GM21515 (cell line): ENCODE measurements around the gene GPI.
A peak's percentile ranks its signal among the peaks of the same experiment; 100 is the strongest.

Experiments used
- ATAC-seq: cut with Tn5 transposase; IDR thresholded peaks from one replicate; pipeline ENCODE4 v1.9.1; 2021; ENCODE audit not compliant: unreplicated experiment

Gene GPI

DNA sequence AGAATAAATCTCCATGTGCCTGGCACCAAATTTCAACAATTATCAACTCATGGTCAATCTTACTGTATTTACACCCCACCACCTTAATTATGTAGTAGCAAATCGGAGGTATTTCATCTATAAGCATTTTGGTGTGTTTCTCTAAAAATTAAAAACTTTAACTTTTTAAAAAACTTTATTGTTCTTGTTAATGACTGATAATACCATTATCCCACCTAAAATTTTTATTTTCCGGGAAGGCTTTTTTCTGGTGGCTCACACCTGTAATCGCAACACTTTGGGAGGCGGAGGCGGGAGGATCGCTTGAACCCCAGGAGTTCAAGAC, 38.8 kb downstream of the GPI start:
- ATAC-seq = peak; percentile 13

DNA sequence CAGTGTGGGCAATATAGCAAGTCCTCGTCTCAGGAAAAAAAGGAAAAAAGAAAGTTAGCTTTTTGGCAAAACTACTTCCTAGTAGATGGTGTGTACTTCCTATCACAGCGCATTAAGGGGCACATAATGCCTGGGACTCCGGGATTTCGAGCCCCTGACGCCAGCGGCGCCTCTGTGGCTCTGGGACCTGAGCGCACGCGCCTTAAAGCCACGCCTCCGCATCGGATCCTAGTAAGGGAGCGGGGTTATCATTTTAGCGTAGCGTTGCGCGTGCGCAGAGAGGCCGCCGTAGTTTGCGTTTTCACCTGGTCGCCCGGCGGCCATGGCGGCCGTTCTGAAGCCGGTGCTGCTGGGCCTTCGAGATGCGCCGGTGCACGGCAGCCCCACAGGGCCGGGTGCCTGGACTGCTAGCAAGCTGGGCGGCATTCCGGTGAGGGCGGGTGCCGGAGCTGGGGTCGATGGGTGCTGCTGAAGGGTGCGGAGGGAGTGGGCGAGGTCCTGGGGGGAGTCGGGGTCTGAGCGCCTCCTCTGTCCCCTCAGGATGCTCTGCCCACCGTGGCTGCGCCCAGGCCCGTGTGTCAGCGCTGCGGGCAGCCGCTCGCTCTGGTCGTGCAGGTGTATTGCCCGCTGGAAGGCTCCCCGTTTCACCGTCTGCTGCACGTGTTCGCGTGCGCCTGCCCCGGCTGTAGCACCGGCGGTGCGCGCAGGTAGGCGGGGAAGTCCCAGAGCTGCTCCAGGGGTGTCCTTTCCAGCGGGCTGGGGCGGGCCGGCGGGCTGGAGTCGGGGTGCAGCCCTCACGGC, 39.3 kb downstream of the GPI start, which contains the start of gene PDCD2L:
TSS of gene PDCD2L (plus strand) at position 291 of the 801 bp plus-strand sequence. CDS start at position 323, 32 bp downstream.
- peak; percentile 75 for ATAC-seq

DNA sequence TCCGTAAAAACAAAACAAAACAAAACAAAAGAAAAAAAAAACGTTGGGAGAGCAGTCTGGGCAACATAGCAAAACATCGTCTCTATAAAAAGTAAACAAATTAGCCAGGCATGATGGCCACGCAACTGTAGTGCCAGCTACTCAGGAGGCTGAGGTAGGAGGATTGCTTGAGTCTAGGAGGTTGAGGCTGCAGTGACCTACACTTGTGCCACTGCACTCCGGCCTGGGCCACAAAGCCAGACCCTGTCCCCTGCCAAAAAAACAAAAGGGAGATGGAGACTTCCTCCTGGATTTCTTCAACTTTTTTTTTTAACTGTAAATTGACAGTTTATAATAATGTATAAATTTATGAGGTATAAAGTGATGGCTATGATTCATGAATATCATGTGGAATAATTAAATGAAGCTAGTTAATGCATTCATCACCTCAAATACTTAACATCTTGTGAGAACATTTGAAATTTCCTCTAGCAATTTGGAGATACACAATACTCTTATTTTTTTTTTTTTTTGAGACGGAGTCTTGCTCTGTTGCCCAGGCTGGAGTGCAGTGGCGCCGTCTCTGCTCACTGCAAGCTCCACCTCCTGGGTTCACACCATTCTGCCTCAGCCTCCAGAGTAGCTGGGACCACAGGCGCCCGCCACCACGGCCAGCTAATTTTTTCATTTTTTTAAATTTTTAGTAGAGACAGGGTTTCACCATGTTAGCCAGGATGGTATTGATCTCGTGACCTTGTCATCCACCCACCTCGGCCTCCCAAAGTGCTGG, 41.1 kb downstream of the GPI start:
- no peak for ATAC-seq

DNA sequence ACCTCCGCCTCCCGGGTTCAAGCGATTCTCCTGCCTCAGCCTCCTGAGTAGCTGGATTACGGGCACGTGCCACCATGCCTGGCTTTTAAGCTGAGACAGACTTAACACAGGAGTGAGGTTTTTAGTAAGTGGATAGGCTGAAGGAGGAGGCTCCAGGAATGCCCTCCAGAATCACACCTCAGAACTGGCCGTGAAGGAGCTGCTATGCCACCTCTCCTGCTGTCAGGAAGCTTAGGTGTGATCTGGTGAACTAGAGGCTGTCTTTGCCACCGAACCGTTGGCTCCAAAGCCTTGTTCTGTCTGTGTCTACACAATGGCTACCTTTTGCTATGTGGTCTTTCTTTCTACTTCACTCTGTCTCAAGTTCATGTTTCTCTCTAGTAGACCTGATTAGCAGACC, 43.4 kb downstream of the GPI start:
- no peak for ATAC-seq

DNA sequence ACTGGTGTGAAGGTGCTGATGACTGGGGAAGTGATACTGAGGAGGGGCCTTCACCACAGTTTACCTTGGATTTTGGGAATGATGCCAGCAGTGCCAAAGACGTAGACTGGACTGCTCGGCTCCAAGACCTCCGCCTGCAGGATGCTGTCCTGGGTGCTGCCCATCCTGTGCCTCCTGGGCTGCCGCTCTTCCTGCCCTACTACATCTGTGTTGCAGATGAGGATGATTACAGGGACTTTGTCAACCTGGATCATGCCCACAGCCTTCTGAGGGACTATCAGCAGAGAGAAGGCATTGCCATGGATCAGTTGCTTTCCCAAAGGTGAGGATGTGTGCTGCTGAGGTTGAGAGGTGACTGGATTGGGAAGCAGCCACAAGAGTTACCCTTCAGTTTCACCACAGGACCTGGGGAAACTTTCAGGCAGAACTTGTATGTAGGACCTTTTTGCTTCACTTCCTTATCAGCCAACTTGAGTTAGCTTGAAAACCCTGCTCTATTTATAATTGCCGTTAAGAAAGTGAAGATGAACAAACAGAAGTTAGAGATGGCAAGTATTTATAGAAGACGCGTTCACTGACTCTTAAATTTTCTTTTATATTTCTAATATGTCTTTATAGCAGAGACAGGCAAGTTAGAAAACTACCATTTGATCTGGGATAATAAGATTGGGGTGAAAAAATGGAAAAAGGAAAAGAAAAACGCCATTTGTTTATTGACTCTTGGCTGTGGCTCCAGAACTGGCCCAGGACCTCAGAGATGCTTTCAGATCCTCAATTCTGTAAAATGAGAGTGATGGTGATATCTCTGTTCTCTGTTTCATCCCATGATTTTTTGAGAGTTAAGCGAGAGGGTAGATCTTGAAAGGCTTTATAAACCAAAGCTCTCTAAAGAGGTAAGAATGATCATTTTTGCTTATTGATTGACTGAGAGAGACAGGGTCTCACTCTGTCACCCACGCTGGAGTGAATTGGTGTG, 44.5 kb downstream of the GPI start:
- ATAC-seq = peak; percentile 53

DNA sequence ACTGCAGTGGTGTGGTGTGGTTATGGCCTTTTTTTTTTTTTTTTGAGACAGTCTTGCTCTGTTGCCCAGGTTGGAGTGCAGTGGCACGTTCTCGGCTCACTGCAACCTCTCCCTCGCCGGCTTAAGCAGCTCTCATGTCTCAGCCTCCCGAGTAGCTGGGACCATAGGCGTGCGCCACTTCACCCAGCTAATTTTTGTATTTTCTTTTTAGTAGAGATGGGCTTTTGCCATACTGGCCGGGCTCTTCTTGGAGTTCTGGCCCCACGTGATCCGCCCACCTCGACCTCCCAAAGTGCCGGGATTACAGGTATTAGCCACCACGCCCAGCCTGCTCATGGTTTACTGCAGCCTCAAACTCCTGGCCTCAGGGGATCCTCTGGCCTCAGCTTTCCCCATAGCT, 46.2 kb downstream of the GPI start:
- ATAC-seq = no peak

DNA sequence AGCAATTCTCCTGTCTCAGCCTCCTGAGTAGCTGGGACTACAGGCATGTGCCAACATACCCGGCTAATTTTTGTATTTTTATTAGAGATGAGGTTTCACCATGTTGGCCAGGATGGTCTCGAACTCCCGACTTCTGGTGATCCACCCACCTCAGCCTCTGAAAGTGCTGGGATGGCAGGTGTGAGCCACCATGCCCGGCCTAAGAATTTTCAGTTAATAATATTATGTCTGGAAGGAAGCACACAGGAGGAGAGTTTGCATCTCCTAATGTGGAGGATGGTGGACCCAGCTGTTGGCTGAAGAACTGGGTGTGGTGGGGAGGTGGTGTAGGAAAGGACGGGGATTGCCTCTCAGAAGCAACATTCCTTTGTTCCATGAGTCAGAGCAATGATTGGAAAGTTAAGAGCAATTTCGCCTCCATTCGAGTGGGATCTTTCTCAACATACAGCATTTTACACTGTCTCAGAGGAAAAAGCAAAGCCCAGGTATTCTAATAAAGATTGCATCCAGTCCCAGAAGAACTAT, 51.1 kb downstream of the GPI start:
- no peak for ATAC-seq

DNA sequence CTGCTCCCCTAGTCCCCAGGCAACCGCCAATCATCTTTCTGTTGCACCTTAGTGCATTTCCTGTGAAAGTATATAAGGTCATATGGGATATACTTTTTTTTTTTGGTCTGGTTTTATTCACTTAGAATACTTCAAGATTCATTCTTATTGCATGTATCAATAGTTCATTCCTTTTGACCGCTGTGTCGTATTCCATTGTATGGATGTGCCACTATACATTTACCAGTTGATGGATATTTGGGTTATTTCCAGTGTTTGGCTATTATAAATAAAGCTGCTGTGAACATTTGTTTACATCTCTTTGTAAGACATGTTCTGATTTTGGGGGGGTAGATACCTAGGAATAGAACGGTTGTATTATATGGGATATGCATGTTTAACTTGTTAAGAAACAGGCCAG, 53.3 kb downstream of the GPI start:
- no peak for ATAC-seq

DNA sequence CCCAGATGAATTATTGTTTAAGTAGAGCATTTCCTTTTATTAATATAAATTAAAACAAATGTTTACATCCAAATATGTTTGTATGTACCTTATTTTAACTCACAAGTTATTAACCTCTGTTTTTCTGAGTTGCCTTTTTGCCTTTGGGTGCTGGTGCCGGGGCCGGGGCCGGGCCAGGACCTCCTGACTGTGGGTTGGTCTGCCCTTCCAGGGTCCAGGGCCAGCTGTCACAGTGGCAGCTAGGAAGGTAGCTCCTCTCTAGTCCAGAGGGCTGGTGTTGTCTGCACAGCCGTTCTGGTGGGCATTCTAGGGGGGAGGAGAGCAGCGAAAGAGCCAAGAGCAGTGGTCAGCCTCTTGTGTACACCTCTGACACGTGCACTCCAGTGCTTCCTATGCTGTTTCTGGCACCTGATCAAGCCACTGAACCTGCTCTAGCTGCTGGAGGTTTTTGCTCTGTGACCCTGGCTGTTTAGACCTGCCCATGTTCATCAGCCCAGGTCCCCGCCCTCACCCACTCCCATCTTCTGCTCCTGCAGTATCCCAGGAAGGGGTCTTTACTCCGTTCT, 61.2 kb downstream of the GPI start:
- no peak for ATAC-seq

DNA sequence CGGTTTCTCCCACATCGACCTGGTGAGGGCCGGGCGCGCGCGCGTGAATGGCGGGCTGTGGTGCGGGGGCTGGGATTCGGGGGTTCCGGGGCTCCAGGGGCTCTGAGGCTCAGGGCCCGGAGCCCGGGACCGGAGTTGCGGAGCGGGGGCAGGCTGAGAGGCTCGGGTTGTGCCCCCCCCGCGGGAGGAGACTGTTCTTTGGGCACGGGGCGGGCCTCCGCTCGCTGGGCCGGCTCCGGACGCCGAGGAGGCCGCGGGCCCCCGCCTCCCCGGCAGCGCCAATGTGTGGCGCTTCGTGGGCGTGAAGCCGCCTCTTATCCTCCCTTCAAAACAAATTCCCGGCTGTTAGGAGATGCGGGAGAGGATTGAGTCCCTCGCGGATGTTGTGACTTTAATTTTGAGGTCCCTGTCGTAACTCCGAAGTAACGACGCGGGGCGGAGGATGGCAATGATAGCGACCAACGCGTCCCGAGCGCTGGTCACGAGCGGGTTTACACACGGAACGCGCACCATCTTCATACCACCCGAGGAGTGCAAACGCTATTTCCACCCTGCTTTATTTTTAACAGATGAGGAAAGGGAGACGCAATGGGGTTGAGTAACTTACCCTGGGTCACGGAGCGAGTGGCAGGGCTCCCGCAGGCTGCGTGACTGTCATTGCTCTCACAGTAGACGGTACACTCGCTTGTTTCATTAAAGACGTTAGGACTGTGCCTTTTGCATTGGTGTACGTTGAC, 63.7 kb downstream of the GPI start:
- peak; percentile 39 for ATAC-seq

DNA sequence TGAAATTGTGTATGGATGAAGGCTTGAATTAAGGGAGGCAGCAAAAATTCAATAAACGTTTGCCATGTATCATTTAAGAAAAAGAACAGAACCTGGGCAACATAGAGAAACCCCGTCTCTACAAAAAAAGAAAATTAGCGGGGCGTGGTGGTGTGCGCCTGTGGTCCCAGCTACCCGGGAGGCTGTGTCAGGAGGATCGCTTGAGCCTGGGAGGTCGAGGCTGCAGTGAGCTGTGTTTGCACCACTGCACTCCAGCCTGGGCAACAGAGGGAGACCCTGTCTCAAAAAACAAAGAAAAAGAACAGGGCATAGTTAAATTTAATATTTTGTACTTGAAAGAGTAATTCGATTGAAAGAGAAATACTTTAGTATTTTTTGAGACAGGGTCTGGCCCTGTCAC, 64.6 kb downstream of the GPI start:
- no peak for ATAC-seq

DNA sequence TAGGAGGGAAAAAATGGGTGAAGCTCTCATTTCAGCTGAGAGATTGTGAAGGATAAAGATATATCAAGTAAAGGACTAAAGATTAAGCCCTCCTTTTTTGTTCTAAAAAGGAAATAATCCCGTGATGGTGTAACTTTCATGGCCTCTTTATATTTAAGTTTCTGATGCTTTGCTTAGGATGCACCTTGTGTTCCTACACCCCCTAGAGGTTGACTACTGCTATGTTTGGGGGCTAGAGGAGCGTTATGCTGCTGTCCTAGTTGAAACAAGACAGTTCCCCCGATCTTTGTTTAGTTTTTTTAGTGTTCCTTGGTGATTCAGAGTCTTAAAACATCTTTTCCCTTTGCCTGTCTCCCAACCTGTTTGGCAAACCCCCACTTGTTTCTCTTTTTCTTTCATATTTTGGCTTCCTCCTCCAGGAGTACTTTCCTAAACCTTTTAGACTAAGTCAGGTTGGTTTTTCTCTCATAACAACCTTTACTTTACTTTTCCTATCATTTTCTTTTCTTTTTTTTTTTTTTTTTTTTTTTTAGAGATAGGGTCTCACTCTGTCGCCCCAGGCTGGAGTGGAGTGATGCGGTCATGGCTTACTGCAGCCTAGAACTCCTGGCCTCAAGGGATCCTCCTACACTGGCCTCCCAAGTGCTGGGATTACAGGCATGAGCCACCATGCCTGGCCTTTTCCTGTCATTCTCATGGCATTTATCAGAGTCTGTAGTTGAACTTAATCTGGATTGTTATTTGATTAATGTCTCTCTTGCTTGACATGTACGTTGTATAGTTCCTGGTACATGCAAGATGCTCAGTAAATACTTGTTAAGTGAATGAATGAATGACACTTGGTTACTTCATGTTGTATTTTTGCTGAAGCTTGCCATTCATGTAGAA, 66.0 kb downstream of the GPI start:
- ATAC-seq = peak; percentile 47

DNA sequence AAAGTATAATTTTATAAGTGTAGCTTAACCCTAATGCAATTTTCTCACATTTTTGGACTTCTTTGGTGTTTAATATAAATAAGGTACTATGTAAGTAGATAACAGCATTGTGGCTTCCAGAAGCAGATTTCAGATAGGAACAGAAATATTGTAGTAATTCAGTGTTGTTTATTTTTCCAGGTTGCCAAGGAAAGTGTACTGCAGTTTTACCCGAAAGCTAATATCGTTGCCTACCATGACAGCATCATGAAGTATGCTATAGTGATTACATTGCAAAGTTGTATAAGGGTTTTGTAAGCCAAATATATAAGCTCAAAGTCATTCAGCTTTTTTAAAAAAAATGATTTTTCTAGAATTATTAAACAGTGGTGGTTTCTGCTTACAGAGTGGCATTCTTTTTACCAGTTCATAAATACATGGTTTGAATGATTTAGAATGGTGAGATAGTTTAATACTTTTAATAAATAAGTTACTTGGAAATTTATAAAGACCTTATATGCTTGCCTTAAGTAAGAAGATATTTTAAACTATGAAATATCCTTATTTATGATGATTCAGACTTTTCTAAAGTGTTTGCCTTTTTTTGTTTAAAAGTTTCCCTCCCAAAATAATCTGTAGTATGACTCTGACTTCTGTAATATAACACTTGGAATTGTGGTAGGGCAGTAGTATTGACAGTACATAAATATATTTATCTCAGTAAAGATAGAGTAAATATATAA, 66.8 kb downstream of the GPI start:
- ATAC-seq = no peak

DNA sequence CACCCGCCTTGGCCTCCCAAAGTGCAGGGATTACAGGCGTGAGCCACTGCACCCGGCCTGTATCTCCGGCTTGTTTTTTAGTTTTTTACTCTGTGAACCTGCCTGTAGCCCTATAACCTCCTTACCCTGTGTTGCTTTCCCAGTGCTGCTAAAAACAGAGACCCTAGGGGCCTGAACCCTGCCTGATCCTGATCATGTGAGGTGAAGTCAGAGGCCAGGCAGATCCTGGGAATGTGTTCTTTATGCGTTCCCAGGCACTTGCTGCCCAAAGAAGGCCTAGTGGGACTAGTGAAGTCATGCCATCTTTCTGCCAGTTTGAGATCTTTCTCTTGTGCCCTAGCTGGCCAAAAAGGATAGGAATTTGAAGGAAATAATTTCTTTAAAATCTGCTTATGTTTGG, 67.8 kb downstream of the GPI start:
- ATAC-seq = no peak

DNA sequence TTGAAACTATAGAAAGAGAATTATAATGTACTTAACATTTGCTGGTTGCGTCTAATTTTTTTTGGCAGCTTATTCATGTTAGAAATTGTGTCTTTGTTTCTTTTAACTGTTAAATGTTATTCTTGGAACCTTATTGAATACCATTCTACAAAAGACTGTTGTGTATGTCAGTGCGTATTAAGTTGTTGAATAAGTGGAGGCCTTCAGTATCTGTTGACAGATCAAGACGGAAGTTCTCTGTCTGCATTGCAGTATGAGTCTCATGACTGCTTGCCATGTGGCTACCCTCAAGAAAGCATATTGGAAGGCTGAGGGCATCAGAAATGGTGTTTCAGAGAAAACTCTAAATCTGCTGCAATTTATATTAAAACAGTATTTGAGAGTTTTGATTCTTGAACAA, 71.7 kb downstream of the GPI start:
- no peak for ATAC-seq

DNA sequence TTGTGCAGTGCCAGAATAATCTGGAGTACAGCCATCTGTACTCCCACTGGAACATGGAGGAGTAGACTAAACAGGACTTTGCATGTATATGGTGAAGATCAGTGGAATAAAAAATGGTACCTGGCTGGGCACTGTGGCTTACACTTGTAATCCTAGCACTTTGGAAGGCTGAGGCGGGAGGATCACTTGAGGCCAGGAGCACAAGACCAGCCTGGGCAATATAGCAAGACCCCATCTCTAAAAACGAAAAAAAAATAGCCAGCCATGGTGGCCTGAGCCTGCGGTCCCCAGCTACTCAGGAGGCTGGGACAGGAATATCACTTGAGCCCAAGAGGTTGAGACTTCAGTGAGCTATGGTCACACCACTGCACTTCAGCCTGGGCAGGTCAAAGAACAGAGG, 83.2 kb downstream of the GPI start:
- no peak for ATAC-seq
